Upper lobe of left lung (tissue), 6 donors: ENCODE results near the gene CDT1. TPM values are rescaled to one million over a fixed set of nuclear protein-coding genes. Genes with fewer than 3 reads are reported as not detected.

ENCODE experiments used
- ATAC-seq, 2 donors: fragments of 200-7000 bp; cut with Tn5 transposase; one replicate each; pipeline ENCODE4 v1.9.1; 2022; ENCODE audit warnings: mild to moderate bottlenecking in 2 of 2, moderate library complexity in 2 of 2; ENCODE audit not compliant: low FRiP score in 2 of 2
- DNase-seq, 2 donors: peaks; one replicate each; pipeline ENCODE4 v3.0.0-alpha.2; 2019 to 2020
- H3K27ac ChIP-seq, 4 donors: fragments of 200-600 bp; sonication (generic); one replicate each; pipeline ENCODE4 v1.5.1; 2016 to 2019
- H3K27me3 ChIP-seq, 4 donors: fragments of 200-600 bp; sonication (generic); one replicate each; pipeline ENCODE4 v1.5.1; 2017 to 2019
- H3K36me3 ChIP-seq, 4 donors: fragments of 200-600 bp; sonication (generic); one replicate each; pipeline ENCODE4 v1.5.1; 2016 to 2019
- H3K4me1 ChIP-seq, 4 donors: fragments of 200-600 bp; sonication (generic); one replicate each; pipeline ENCODE4 v1.5.1; 2018 to 2019
- H3K4me3 ChIP-seq, 4 donors: fragments of 200-600 bp; sonication (generic); one replicate each; pipeline ENCODE4 v1.5.1; 2017 to 2019; ENCODE audit warnings: mild to moderate bottlenecking in 2 of 4, moderate library complexity in 1 of 4
- H3K9me3 ChIP-seq, 4 donors: fragments of 200-600 bp; sonication (generic); one replicate each; pipeline ENCODE4 v1.5.1; 2018 to 2019
- CTCF ChIP-seq, 6 experiments: fragments of 450-650 bp in 4 of 6; fragments of 200-600 bp in 2 of 6; sonication (generic) in 2 of 6; IDR thresholded peaks; one replicate each; pipeline ENCODE4 v1.5.1; 2016 to 2019; ENCODE audit warnings: antibody characterized with exemption in 6 of 6
- EP300 ChIP-seq, 4 donors: sonication (generic); formaldehyde crosslinking; IDR thresholded peaks; one replicate each; pipeline ENCODE4 v1.5.1; 2017; ENCODE audit warnings: antibody characterized with exemption in 4 of 4, control low read depth in 2 of 4
- POLR2A ChIP-seq, 4 donors: fragments of 450-650 bp; IDR thresholded peaks; one replicate each; pipeline ENCODE4 v1.5.1; 2016 to 2017; ENCODE audit warnings: antibody characterized with exemption in 4 of 4, mild to moderate bottlenecking in 2 of 4
- POLR2AphosphoS5 ChIP-seq, 2 donors: sonication (generic); formaldehyde crosslinking; IDR thresholded peaks; one replicate each; pipeline ENCODE4 v1.5.1; 2017; ENCODE audit warnings: antibody characterized with exemption in 2 of 2
- WGBS, 2 donors: methylation state at CpG; one replicate each; pipeline ENCODE4 v1.1.5; 2017 to 2018; 5-methylcytosine and 5-hydroxymethylcytosine counted together
- total RNA-seq, 6 donors: library from RNA; depleted of rRNA in 4 of 6; stranded (reverse); fragments of >200 nt in 4 of 6; gene quantifications; one replicate each; pipeline versions ENCODE4 v1.1.0 to v1.2.1, GENCODE V29; 2016 to 2021
- donor health status: DM: no; HTN: no; CAD: no; lungs with moderate emphysema.
- donor health status: DM: no; HTN: yes; CAD: no; lungs with severe emphysema.

CDT1 gene
- total RNA-seq, 6 donors from 2014 or later, result 2.3 to 4.7 (median 3.5) TPM; not detected in 1

DNA sequence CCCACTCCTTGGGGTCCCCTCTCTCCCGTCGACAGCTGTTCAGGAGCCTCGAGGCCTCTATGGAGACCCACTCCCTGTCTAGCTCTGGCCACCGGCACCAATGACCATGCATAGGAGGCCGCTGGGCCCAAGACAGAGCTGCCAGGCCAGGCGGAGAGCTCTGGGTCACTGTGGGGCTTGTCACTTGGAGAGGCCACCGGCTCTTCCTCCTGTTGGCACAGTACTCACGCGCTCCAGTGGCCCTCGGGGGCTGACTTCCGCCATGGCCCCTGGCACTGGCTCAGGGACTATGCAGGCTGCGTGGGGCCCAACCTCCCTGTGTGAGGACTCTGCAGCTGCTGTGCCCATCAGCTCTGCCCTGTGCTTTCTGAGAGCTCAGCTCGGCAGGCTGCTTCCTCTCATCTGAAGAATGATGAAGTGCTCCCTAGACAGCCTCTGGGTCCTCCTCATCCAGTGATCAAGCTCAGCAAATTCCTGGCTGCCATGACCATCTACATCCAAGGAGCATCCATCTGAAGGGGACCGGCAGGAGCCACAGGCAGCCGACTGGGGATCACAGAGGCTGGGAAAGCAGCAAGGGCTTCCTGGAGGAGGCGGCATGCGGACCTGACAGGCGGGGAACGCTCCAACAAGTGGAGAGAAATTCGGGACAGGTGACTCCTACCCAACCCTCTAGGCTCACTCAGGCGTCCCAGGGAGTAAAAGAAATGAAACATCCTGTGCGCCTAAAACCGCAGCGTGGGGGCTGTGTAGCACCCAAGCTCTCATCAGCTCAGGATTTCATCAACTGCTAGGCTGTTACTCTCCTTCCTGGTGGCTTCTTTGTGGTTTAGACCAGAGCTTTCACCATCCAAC lies 36.4 kb downstream of the CDT1 start:
- TF ChIP-seq EP300 (IDR thresholded peaks at IDR 0.05) (no peak), CTCF (IDR thresholded peaks at IDR 0.05) (no peak), POLR2A (IDR thresholded peaks at IDR 0.05) (no peak), POLR2AphosphoS5 (IDR thresholded peaks at IDR 0.05) (no peak)
- Histone ChIP-seq H3K27ac (peak overlapping the region in 1 of 4 donors; percentile 23), H3K36me3 (peaks cover 0 to 67% (median 46%) of the 10 kb centered on the region in 4 donors), H3K4me1 (no peaks in the 10 kb centered on the region), H3K27me3 (no peaks in the 10 kb centered on the region), H3K4me3 (no peak overlapping the region), H3K9me3 (no peaks in the 10 kb centered on the region)
- DNase-seq (peak in 1 of 2 donors; percentile 52), ATAC-seq (no peak)
- WGBS, 2 donors, result 78 to 91% methylated on average over 18 to 23 of the region's 24 CpGs

DNA sequence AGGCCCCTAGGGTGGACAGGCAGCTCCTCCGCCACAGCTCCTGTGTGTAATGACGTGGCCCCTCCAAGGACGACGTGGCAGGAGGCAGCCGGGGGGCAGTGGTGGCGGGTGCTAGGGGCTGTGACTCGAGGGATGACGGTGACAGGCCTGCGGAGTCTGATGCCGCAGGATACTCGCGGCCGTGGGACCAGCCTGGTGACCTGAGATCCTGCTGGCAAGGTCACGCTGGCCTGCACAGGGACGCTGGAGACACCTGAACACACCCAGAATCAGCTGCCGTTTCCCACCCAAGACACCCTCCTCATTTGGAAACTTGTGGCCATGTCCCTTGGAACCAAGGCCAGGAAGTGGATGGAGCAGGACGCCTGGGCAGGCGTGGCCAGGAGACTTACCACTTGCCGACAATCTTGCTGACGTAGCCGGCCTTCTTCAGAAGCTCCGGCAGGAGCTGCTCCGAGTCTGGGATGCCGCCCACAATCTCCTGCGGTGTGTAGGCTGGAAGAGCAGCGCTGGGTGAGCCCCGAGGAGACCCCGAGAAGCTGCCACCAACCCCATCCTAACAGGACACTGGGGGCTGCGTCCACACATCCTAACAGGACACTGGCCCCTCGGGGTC lies 37.1 kb downstream of the CDT1 start:
- peak overlapping the region in 1 of 4 donors; percentile 23 for H3K27ac ChIP-seq
- peaks cover 0 to 63% (median 39%) of the 10 kb centered on the region in 4 donors for H3K36me3 ChIP-seq
- peak in 1 of 2 donors; percentile 59 for DNase-seq
- TF ChIP-seq POLR2AphosphoS5 (IDR thresholded peaks at IDR 0.05), result no peak
- no peak for TF ChIP-seq EP300 (IDR thresholded peaks at IDR 0.05)
- no peak for TF ChIP-seq POLR2A (IDR thresholded peaks at IDR 0.05)
- TF ChIP-seq CTCF (IDR thresholded peaks at IDR 0.05), result no peak
- no peak for ATAC-seq
- no peak overlapping the region for H3K4me3 ChIP-seq
- 80 to 91% methylated on average over 19 to 29 of the region's 30 CpGs for WGBS, 2 donors
- no peaks in the 10 kb centered on the region for H3K4me1 ChIP-seq
- no peaks in the 10 kb centered on the region for H3K27me3 ChIP-seq
- no peaks in the 10 kb centered on the region for H3K9me3 ChIP-seq

DNA sequence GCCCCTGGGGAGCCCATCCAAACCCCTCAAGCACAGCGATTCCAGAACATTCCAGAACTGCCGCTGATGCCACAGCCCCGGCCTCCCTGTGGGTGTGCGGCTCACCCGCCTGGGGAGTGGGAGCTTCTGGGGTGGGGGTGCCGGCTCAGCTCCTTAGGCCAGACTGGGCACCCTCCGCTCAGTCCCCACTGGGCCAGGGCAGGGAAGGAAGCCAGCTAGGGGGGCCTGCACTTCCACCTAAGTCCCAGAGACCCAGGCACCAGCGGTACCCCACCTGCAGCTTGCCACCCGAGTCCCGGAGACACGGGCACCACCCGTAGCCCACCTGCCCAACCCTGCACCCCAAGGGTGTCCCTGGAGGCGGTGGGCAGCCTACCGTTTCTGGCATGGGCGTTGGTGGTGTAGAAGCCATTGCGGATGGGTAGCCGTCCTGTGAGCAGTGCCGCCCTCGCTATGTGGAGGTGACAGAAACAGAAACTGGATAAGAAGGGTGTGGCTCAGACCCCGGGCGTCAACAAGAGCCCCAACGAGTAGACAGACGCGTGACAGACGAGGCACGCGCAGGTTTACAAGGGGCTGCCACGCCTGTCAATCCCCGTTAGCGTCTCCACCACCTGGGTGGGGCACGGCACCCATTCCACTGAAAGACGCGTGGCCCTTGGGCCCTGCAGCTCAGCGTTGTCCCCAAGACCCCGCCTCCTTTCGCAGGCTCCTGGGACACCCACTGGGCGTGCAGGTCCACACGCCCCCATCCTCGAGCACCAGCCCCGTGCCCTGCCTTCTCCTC lies 38.1 kb downstream of the CDT1 start:
- H3K9me3 ChIP-seq, result no peaks in the 10 kb centered on the region
- TF ChIP-seq EP300 (IDR thresholded peaks at IDR 0.05), result no peak
- TF ChIP-seq CTCF (IDR thresholded peaks at IDR 0.05), result no peak
- TF ChIP-seq POLR2A (IDR thresholded peaks at IDR 0.05), result no peak
- TF ChIP-seq POLR2AphosphoS5 (IDR thresholded peaks at IDR 0.05), result no peak
- no peaks in the 10 kb centered on the region for H3K27me3 ChIP-seq
- no peak overlapping the region for H3K4me3 ChIP-seq
- ATAC-seq, result no peak
- no peaks in the 10 kb centered on the region for H3K4me1 ChIP-seq
- 92% methylated on average over 36 to 37 of the region's 40 CpGs for WGBS, 2 donors
- H3K36me3 ChIP-seq, result peaks cover 0 to 63% (median 37%) of the 10 kb centered on the region in 4 donors
- H3K27ac ChIP-seq, result no peak overlapping the region
- DNase-seq, result peak in 1 of 2 donors; percentile 63

DNA sequence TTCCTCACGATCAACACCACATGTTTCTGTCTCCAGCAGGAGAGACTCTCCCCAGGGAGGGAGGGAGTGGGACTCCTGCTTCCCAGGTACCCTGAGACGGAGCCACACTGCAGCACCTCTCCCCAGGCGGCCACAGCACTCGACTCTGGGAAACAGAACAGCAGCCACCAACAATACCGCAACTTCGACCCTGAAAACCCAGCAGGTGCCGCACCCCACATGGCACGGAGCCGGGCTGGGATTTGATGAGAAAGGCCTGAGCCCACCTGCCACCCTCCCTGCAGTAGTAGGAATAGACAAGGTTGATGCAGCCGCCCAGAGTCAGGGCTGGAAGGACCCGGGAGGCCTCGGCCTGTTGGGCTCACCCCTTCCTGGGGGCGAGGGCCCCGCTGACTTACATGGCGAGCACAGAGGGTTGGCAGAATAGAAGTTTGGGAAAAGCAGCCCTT lies 38.7 kb downstream of the CDT1 start:
- ATAC-seq, result no peak
- WGBS, 2 donors, result 87 to 95% methylated on average over 12 to 15 of the region's 15 CpGs

DNA sequence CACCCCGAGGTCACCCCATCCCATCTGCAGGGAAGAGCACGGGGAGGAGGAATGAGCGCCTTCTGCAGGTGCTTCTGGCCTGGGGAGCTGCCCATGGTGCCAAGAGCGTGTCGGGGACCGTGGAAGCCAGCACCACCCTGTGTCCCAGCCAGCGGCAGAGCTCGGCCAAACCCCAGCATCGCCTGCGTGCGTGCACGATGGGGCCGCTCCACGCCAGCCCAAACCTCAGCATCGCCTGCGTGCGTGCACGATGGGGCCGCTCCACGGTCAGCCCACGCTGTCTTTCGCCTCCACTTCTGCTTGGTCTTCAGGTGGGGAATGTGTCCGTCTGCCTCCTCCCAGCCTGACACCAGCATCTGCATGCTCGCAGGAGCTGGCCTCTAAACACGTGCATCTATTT lies 39.2 kb downstream of the CDT1 start:
- no peaks in the 10 kb centered on the region for H3K4me1 ChIP-seq
- H3K27me3 ChIP-seq, result no peaks in the 10 kb centered on the region
- no peaks in the 10 kb centered on the region for H3K9me3 ChIP-seq
- no peak overlapping the region for H3K4me3 ChIP-seq
- 93 to 95% methylated on average over 22 to 25 of the region's 25 CpGs for WGBS, 2 donors
- H3K27ac ChIP-seq, result no peak overlapping the region
- TF ChIP-seq EP300 (IDR thresholded peaks at IDR 0.05) (no peak), POLR2AphosphoS5 (IDR thresholded peaks at IDR 0.05) (no peak), CTCF (IDR thresholded peaks at IDR 0.05) (no peak), POLR2A (IDR thresholded peaks at IDR 0.05) (no peak)
- DNase-seq (peak in 1 of 2 donors; percentile 70), ATAC-seq (no peak)
- peaks cover 0 to 62% (median 35%) of the 10 kb centered on the region in 4 donors for H3K36me3 ChIP-seq

More for the DNA sequence above, 38.7 kb downstream of the CDT1 start:
- peak in 1 of 2 donors; percentile 61 for DNase-seq
- no peaks in the 10 kb centered on the region for H3K9me3 ChIP-seq
- peaks cover 0 to 62% (median 36%) of the 10 kb centered on the region in 4 donors for H3K36me3 ChIP-seq
- no peaks in the 10 kb centered on the region for H3K27me3 ChIP-seq
- H3K4me1 ChIP-seq, result no peaks in the 10 kb centered on the region
- H3K27ac ChIP-seq, result no peak overlapping the region
- no peak overlapping the region for H3K4me3 ChIP-seq
- no peak for TF ChIP-seq EP300 (IDR thresholded peaks at IDR 0.05)
